Transverse colon (tissue), 4 donors: ENCODE measurements around the gene KLK6. TPM values are rescaled to one million over a fixed set of nuclear protein-coding genes. Genes with fewer than 3 reads are reported as not detected.
"Not testable (repeated sequence)": the region's sequence is repeated elsewhere in the genome, so short reads cannot be mapped to it uniquely, and the experiment has no call there.

ENCODE experiments used
- DNase-seq: peaks from one replicate; pipeline ENCODE4 v3.0.0-alpha.2; 2019
- H3K27ac ChIP-seq, 4 donors: fragments of 200-600 bp; sonication (generic); 2 replicates each; pipeline ENCODE4 v1.5.1; 2016 to 2018; ENCODE audit warnings: inconsistent platforms in 4 of 4
- H3K27me3 ChIP-seq: fragments of 200-600 bp; sonication (generic); 2 replicates; pipeline ENCODE4 v1.5.1; 2017; ENCODE audit warnings: inconsistent platforms
- H3K36me3 ChIP-seq, 4 donors: fragments of 200-600 bp; sonication (generic); 2 replicates each; pipeline ENCODE4 v1.5.1; 2017 to 2019; ENCODE audit warnings: inconsistent platforms in 4 of 4
- H3K4me1 ChIP-seq, 4 donors: fragments of 200-600 bp; sonication (generic); 2 replicates each; pipeline ENCODE4 v1.5.1; 2017 to 2020; ENCODE audit warnings: inconsistent platforms in 4 of 4
- H3K4me3 ChIP-seq, 4 donors: fragments of 200-600 bp; sonication (generic); 1 replicate in 1 of 4; 2 replicates in 3 of 4; pipeline versions ENCODE4 v1.5.1 to v1.6.1; 2017 to 2019; ENCODE audit warnings: inconsistent platforms in 4 of 4
- H3K9me3 ChIP-seq, 2 donors: fragments of 200-600 bp; sonication (generic); 2 replicates each; pipeline ENCODE4 v1.5.1; 2017 to 2019; ENCODE audit warnings: inconsistent platforms in 2 of 2
- EP300 ChIP-seq: sonication (generic); formaldehyde crosslinking; IDR thresholded peaks from one replicate; pipeline ENCODE4 v1.6.1; 2017; ENCODE audit warnings: antibody characterized with exemption, low read depth
- POLR2A ChIP-seq: fragments of 450-650 bp; IDR thresholded peaks from one replicate; pipeline ENCODE4 v1.6.1; 2016; ENCODE audit warnings: antibody characterized with exemption, mild to moderate bottlenecking, moderate library complexity
- POLR2AphosphoS5 ChIP-seq, 3 donors: sonication (generic); formaldehyde crosslinking; IDR thresholded peaks; one replicate each; pipeline ENCODE4 v1.6.1; 2016; ENCODE audit warnings: antibody characterized with exemption in 3 of 3
- WGBS, 2 donors: methylation state at CpG; one replicate each; pipeline ENCODE4 v1.1.5; 2018; ENCODE audit warnings: low coverage in 1 of 2; 5-methylcytosine and 5-hydroxymethylcytosine counted together
- in situ Hi-C, 4 donors: fragments of 200-750 bp; cut with MboI; loops; one replicate each; pipeline versions ENCODE4 v1.15.0 to v1.15.1; 2017; ENCODE audit warnings: low sequenced_read_pairs in 3 of 4, low pct_ligation_motif_present in 1 of 4, low pct_unique_long_range_greater_than_20kb in 1 of 4
- intact Hi-C: fragments of 100-400 bp; cut with DNase I; formaldehyde crosslinking; loops from one replicate; pipeline ENCODE4 v1.15.1; 2023; ENCODE audit warnings: low total_unique reads
- total RNA-seq, 4 donors: library from RNA; depleted of rRNA; stranded (reverse); fragments of >200 nt; gene quantifications; one replicate each; pipeline ENCODE4 v1.1.0, GENCODE V29; 2016
- TF ChIP-seq, protein P1 (sequence below), 5 experiments: fragments of 200-600 bp in 3 of 5; fragments of 450-650 bp in 2 of 5; sonication (generic) in 3 of 5; IDR thresholded peaks; 1 replicate in 2 of 5; 2 replicates in 3 of 5; pipeline ENCODE4 v1.5.1; 2016 to 2017; ENCODE audit warnings: antibody characterized with exemption in 5 of 5, inconsistent platforms in 3 of 5, mild to moderate bottlenecking in 2 of 5, moderate library complexity in 1 of 5

Gene KLK6
- total RNA-seq, 4 donors from 2014 or later: not detected

DNA sequence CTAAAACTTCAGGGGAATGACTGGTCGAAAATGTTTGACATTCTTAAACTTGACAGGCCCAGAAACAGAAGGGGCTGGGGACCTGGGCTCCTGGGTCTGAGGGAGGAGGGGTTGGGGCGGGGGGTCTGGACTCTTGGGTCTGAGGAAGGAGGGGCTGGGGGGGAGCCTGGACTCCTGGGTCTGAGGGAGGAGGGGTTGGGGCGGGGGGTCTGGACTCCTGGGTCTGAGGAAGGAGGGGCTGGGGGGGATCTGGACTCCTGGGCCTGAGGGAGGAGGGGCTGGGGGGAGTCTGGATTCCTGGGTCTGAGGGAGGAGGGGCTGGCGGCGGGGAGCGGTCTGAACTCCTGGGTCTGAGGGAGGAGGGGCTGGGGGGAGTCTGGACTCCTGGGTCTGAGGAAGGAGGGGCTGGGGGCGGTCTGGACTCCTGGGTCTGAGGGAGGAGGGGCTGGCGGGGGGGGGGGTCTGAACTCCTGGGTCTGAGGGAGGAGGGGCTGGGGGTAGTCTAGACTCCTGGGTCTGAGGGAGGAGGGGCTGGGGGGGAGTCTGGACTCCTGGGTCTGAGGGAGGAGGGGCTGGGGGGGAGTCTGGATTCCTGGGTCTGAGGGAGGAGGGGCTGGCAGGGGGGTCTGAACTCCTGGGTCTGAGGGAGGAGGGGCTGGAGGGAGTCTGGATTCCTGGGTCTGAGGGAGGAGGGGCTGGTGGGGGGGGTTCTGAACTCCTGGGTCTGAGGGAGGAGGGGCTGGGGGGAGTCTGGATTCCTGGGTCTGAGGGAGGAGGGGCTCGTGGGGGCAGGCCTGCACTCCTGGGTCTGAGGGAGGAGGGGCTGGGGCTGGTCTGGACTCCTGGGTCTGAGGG lies 5.5 kb upstream of the KLK6 start:
- H3K36me3 ChIP-seq: no peaks in the 10 kb centered on the region
- TF ChIP-seq POLR2AphosphoS5 (IDR thresholded peaks at IDR 0.05) (no peak), POLR2A (no peak), EP300 (no peak)
- TF ChIP-seq, protein P1, sequence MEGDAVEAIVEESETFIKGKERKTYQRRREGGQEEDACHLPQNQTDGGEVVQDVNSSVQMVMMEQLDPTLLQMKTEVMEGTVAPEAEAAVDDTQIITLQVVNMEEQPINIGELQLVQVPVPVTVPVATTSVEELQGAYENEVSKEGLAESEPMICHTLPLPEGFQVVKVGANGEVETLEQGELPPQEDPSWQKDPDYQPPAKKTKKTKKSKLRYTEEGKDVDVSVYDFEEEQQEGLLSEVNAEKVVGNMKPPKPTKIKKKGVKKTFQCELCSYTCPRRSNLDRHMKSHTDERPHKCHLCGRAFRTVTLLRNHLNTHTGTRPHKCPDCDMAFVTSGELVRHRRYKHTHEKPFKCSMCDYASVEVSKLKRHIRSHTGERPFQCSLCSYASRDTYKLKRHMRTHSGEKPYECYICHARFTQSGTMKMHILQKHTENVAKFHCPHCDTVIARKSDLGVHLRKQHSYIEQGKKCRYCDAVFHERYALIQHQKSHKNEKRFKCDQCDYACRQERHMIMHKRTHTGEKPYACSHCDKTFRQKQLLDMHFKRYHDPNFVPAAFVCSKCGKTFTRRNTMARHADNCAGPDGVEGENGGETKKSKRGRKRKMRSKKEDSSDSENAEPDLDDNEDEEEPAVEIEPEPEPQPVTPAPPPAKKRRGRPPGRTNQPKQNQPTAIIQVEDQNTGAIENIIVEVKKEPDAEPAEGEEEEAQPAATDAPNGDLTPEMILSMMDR (IDR thresholded peaks at IDR 0.05): no peak
- H3K4me3 ChIP-seq: no peak overlapping the region
- intact Hi-C loops: no loop called here
- no peaks in the 10 kb centered on the region for H3K4me1 ChIP-seq
- 29% methylated on average over 2 of the region's 9 CpGs; no CpG with 5 or more reads in 1 of the 2 donors for WGBS, 2 donors
- no peak for DNase-seq
- in situ Hi-C loops: no loop called here
- H3K27ac ChIP-seq: no peak overlapping the region
- no peaks in the 10 kb centered on the region for H3K9me3 ChIP-seq
- H3K27me3 ChIP-seq: peaks cover 25% of the 10 kb centered on the region

DNA sequence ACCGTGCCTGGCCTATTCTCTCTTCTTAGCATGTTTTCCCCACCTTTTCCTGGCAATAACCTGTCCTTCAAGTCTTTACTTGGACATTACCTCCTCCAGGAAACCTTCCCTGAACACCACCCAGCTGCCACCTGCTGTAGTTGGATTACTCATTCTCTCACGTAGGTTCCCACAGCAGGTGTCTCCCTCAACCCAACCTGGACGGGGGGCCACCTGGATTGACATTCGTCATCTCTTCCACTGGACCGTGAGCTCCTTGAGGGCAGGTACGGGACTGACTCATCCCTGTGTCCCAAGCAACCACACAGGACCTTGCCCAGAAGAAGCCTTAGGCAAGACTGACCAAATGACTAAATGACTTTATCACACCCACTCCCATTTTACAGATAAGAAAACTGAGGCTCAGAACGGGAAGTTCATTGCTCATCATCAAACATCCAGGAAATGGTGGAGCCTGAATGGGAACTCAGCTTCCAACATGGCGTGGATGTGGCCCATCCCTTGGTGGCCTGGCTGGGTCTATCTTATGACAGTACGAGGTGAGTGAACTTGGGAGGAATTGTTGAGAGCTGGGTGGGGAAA lies 3.5 kb upstream of the KLK6 start:
- Histone ChIP-seq H3K36me3 (no peaks in the 10 kb centered on the region), H3K27me3 (peaks cover 33% of the 10 kb centered on the region), H3K4me3 (no peak overlapping the region), H3K4me1 (no peaks in the 10 kb centered on the region), H3K9me3 (no peaks in the 10 kb centered on the region), H3K27ac (no peak overlapping the region)
- WGBS, 2 donors: 69 to 100% methylated on average over 1 to 9 of the region's 9 CpGs
- intact Hi-C loops (no loop called here), in situ Hi-C loops (no loop called here)
- TF ChIP-seq EP300 (no peak), POLR2AphosphoS5 (IDR thresholded peaks at IDR 0.05) (no peak), POLR2A (no peak)
- TF ChIP-seq, protein P1 (IDR thresholded peaks at IDR 0.05): no peak
- no peak for DNase-seq

DNA sequence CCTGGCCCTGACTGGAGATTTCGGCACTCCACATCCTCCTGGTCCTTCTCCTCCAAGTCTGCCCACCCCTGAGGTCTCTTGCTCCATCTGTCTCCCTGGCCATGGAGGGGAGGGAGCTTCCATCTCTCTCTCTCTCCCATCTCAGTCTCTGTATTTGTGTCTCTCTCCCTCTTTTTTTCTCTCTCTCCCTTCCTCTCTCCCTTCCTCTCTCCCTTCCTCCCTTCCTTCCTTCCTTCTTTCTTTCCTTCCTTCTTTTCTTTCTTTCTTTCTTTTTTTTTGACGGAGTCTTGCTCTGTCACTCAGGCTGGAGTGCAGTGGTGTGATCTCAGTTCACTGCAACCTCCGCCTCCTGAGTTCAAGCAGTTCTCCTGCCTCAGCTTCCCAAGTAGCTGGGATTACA lies 419 bp upstream of the KLK6 start:
- intact Hi-C loops, DNase-seq, H3K4me3 ChIP-seq, H3K27ac ChIP-seq, in situ Hi-C loops, H3K4me1 ChIP-seq, H3K9me3 ChIP-seq, H3K36me3 ChIP-seq: not testable (repeated sequence)
- H3K27me3 ChIP-seq: peaks cover 46% of the 10 kb centered on the region
- WGBS, 2 donors: 71 to 81% methylated on average over 3 of the region's 3 CpGs

DNA sequence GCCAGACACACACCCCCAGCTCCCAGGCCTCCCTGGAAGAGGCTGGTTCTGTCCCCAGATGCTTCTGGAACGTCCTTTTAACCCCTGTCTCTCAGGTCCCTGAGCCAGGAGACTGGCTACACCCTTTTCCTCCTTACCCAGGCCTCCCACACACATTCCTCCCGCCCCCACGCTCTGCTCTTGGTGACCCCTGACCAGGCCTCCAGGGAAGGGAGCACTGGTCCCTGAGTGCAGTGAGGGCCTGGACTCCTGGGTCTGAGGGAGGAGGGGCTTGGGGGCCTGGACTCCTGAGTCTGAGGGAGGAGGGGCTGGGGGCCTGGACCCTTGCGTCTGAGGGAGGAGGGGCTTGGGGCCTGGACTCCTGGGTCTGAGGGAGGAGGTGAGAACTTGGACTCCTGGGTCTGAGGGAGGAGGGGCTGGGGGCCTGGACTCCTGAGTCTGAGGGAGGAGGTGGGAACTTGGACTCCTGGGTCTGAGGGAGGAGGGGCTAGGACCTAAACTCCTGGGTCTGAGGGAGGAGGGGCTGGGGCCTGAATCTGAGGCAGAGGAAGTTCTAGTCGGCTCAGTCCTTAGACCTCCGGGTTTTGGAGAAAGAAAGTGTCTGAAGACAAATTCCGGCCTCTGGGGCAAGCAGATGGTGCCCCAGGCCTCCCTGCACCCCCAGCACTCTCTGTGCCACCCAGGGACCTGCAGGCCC lies 527 bp downstream of the KLK6 start:
- Histone ChIP-seq H3K9me3 (no peaks in the 10 kb centered on the region), H3K27ac (no peak overlapping the region), H3K36me3 (no peaks in the 10 kb centered on the region), H3K4me3 (no peak overlapping the region), H3K4me1 (no peaks in the 10 kb centered on the region), H3K27me3 (peaks cover 40% of the 10 kb centered on the region)
- in situ Hi-C loops (no loop called here), intact Hi-C loops (no loop called here)
- DNase-seq: no peak
- 36% methylated on average over 7 of the region's 7 CpGs; no CpG with 5 or more reads in 1 of the 2 donors for WGBS, 2 donors
- TF ChIP-seq POLR2AphosphoS5 (IDR thresholded peaks at IDR 0.05): no peak
